Aorta (tissue), 5 donors: ENCODE data around the gene COL4A2. TPM values are rescaled to one million over a fixed set of nuclear protein-coding genes. Genes with fewer than 3 reads are reported as not detected.

Experiments
- ATAC-seq: fragments of 200-7000 bp; cut with Tn5 transposase; one replicate; pipeline ENCODE4 v1.9.1; 2022; ENCODE audit warnings: moderate library complexity; ENCODE audit not compliant: low FRiP score
- DNase-seq, 2 donors: peaks; one replicate each; pipeline ENCODE4 v3.0.0-alpha.2; 2020
- H3K27ac ChIP-seq, 2 donors: one replicate each; pipeline ENCODE4 v1.5.1; 2013; ENCODE audit warnings: low read length in 2 of 2, mild to moderate bottlenecking in 2 of 2, moderate library complexity in 2 of 2, control low read depth in 1 of 2, inconsistent platforms in 1 of 2, low read depth in 1 of 2
- H3K27me3 ChIP-seq, 2 donors: one replicate each; pipeline ENCODE4 v1.6.1; 2013; ENCODE audit warnings: control low read depth in 1 of 2, low read length in 1 of 2, mild to moderate bottlenecking in 1 of 2, moderate library complexity in 1 of 2; ENCODE audit not compliant: insufficient read depth in 2 of 2, control insufficient read depth in 1 of 2
- H3K36me3 ChIP-seq, 2 donors: one replicate each; pipeline ENCODE4 v1.6.1; 2013; ENCODE audit warnings: control low read depth in 1 of 2, low read length in 1 of 2, mild to moderate bottlenecking in 1 of 2; ENCODE audit not compliant: insufficient read depth in 2 of 2, control insufficient read depth in 1 of 2
- H3K4me1 ChIP-seq, 2 donors: one replicate each; pipeline ENCODE4 v1.6.1; 2013; ENCODE audit warnings: low read length in 2 of 2, control low read depth in 1 of 2, mild to moderate bottlenecking in 1 of 2, moderate library complexity in 1 of 2; ENCODE audit not compliant: insufficient read depth in 2 of 2, control insufficient read depth in 1 of 2
- H3K4me3 ChIP-seq, 2 donors: one replicate each; pipeline ENCODE4 v1.5.1; 2013; ENCODE audit warnings: low read length in 2 of 2, control low read depth in 1 of 2, mild to moderate bottlenecking in 1 of 2
- H3K9me3 ChIP-seq: one replicate; pipeline ENCODE4 v1.6.1; 2013; ENCODE audit warnings: mild to moderate bottlenecking, low read length; ENCODE audit not compliant: control insufficient read depth
- WGBS, 2 donors: extraction: QIAGEN DNeasy Blood & Tissue Kit; methylation state at CpG; one replicate each; pipeline ENCODE4 v1.1.7; 2013; 5-methylcytosine and 5-hydroxymethylcytosine counted together
- intact Hi-C, 2 donors: fragments of 100-400 bp; cut with DNase I; formaldehyde crosslinking; loops; one replicate each; pipeline versions ENCODE4 v1.14.2 to v1.15.0; 2022
- polyA plus RNA-seq, 2 donors: library from polyadenylated mRNA; stranded (reverse); fragments of 200-250 nt; gene quantifications; one replicate each; pipeline ENCODE4 v1.2.3, GENCODE V29; 2013
- total RNA-seq, 2 donors: library from RNA; stranded (reverse); fragmentation: NEBNext Ultra II Directional; extraction: Animal tissue kit (Norgen Biotek cat#: 25700); gene quantifications; one replicate each; pipeline ENCODE4 v1.2.1, GENCODE V29; 2021
- donor health status: healthy with polysubstance abuse.
- donor health status: Bipolar disorder and iron deficiency.
- donor health status: DM: no; HTN: no; CAD: no.
- donor health status: DM: no; HTN: no; CAD: no.
- donor health status: DM: yes; HTN: yes; CAD: no.

Gene COL4A2
- total and polyA plus RNA-seq, 4 donors: 117 to 1,110 (median 681) TPM

- H3K36me3 ChIP-seq: peaks cover 5 to 36% of the 10 kb centered on the region in 2 donors
- H3K27me3 ChIP-seq: no peaks in the 10 kb centered on the region
- H3K4me3 ChIP-seq: no peak overlapping the region
- H3K4me1 ChIP-seq: no peaks in the 10 kb centered on the region
- DNase-seq (no peak), ATAC-seq (no peak)
- H3K9me3 ChIP-seq: no peaks in the 10 kb centered on the region
- intact Hi-C loops: loop anchor here in 1 of 2 donors (5.0 kb wide), 1 partner anchor 38 kb away; no protein-coding TSS in a partner anchor
- no peak overlapping the region for H3K27ac ChIP-seq
- WGBS, 2 donors: 76 to 82% methylated on average over 3 of the region's 3 CpGs
These were observed 193.3 kb downstream of the COL4A2 start for GRCh38 chr13:110500341-110500740.

- ATAC-seq (no peak), DNase-seq (no peak)
- Histone ChIP-seq H3K36me3 (peaks cover 2 to 30% of the 10 kb centered on the region in 2 donors), H3K9me3 (no peaks in the 10 kb centered on the region), H3K4me1 (no peaks in the 10 kb centered on the region), H3K27ac (no peak overlapping the region), H3K27me3 (no peaks in the 10 kb centered on the region), H3K4me3 (no peak overlapping the region)
- intact Hi-C loops: loop anchor here in 1 of 2 donors (5.0 kb wide), 1 partner anchor 39 kb away; no protein-coding TSS in a partner anchor
- WGBS, 2 donors: 92 to 93% methylated on average over 9 of the region's 9 CpGs
These were observed 194.1 kb downstream of the COL4A2 start for GRCh38 chr13:110501188-110501587.

- peaks cover 0 to 1% of the 10 kb centered on the region in 2 donors for H3K4me1 ChIP-seq
These were observed 196.2 kb downstream of the COL4A2 start for GRCh38 chr13:110503037-110503901.

GRCh38 chr13:110503979-110504499, 197.0 kb downstream of the COL4A2 start:
- Histone ChIP-seq H3K36me3 (peaks cover 0 to 16% of the 10 kb centered on the region in 2 donors), H3K27ac (no peak overlapping the region), H3K4me1 (peaks cover 0 to 1% of the 10 kb centered on the region in 2 donors), H3K27me3 (no peaks in the 10 kb centered on the region), H3K9me3 (no peaks in the 10 kb centered on the region), H3K4me3 (no peak overlapping the region)
- intact Hi-C loops: loop anchor here in 1 of 2 donors (5.0 kb wide), 1 partner anchor 42 kb away; no protein-coding TSS in a partner anchor
- DNase-seq (peak in 1 of 2 donors; percentile 32), ATAC-seq (no peak)
- WGBS, 2 donors: 91% methylated on average over 17 to 18 of the region's 18 CpGs

More at GRCh38 chr13:110503037-110503901, 196.2 kb downstream of the COL4A2 start:
- ATAC-seq: no peak
- Histone ChIP-seq H3K27ac (no peak overlapping the region), H3K36me3 (peaks cover 0 to 18% of the 10 kb centered on the region in 2 donors), H3K4me3 (no peak overlapping the region), H3K9me3 (no peaks in the 10 kb centered on the region), H3K27me3 (no peaks in the 10 kb centered on the region)
- 69 to 71% methylated on average over 20 of the region's 20 CpGs for WGBS, 2 donors
- intact Hi-C loops: loop anchor here in 1 of 2 donors (5.0 kb wide), 1 partner anchor 41 kb away; no protein-coding TSS in a partner anchor
- peak in 1 of 2 donors; percentile 42 for DNase-seq

GRCh38 chr13:110505594-110505993, 198.5 kb downstream of the COL4A2 start:
- Histone ChIP-seq H3K27ac (peak overlapping the region in 1 of 2 donors; percentile 4), H3K4me1 (peaks cover 0 to 1% of the 10 kb centered on the region in 2 donors), H3K36me3 (peaks cover 0 to 16% of the 10 kb centered on the region in 2 donors), H3K9me3 (no peaks in the 10 kb centered on the region), H3K4me3 (no peak overlapping the region), H3K27me3 (no peaks in the 10 kb centered on the region)
- no peak for ATAC-seq
- 82 to 89% methylated on average over 10 of the region's 10 CpGs for WGBS, 2 donors
- DNase-seq: peak in 1 of 2 donors; percentile 26
- intact Hi-C loops: loop anchor here in 1 of 2 donors (5.0 kb wide), 1 partner anchor 57 kb away; the partner anchor contains the start of gene RAB20

GRCh38 chr13:110506396-110506795, 199.3 kb downstream of the COL4A2 start:
- Histone ChIP-seq H3K4me1 (peaks cover 0 to 1% of the 10 kb centered on the region in 2 donors), H3K27ac (peak overlapping the region in 1 of 2 donors; percentile 50), H3K27me3 (no peaks in the 10 kb centered on the region), H3K36me3 (peaks cover 3 to 13% of the 10 kb centered on the region in 2 donors), H3K4me3 (no peak overlapping the region), H3K9me3 (no peaks in the 10 kb centered on the region)
- no peak for DNase-seq
- intact Hi-C loops: loop anchor here in 1 of 2 donors (5.0 kb wide), 1 partner anchor 56 kb away; the partner anchor contains the start of gene RAB20
- no peak for ATAC-seq
- WGBS, 2 donors: 51 to 55% methylated on average over 18 of the region's 18 CpGs

GRCh38 chr13:110506859-110507566, 199.9 kb downstream of the COL4A2 start:
- Histone ChIP-seq H3K9me3 (no peaks in the 10 kb centered on the region), H3K4me3 (no peak overlapping the region), H3K27me3 (no peaks in the 10 kb centered on the region), H3K36me3 (peaks cover 3 to 19% of the 10 kb centered on the region in 2 donors), H3K4me1 (peaks cover 0 to 1% of the 10 kb centered on the region in 2 donors), H3K27ac (peak overlapping the region in 1 of 2 donors; percentile 50)
- 11 to 12% methylated on average over 17 of the region's 17 CpGs for WGBS, 2 donors
- DNase-seq: peak; percentile 81 to 90
- intact Hi-C loops: loop anchor here in 1 of 2 donors (5.0 kb wide), 1 partner anchor 55 kb away; the partner anchor contains the start of gene RAB20
- ATAC-seq: peak; percentile 70
